Common myeloid progenitor, CD34-positive (primary cell): ENCODE results near the gene VWA3B.
A peak's percentile ranks its signal among the peaks of the same experiment; 100 is the strongest.

Source experiments
- CTCF ChIA-PET: fragments of 350-600 bp; sonication (Branson Sonifier 250); formaldehyde crosslinking; loops from one replicate; lab custom pipeline; 2021; ENCODE audit warnings: antibody characterized with exemption; lab: Charles Lee
- POLR2A ChIA-PET: fragments of 350-600 bp; sonication (Branson Sonifier 250); formaldehyde crosslinking; loops from one replicate; lab custom pipeline; 2021; ENCODE audit warnings: antibody characterized with exemption; lab: Charles Lee
- DNase-seq, 3 donors: peaks; one replicate each; pipeline versions ENCODE4 v3.0.0 to v3.0.0-alpha.2; 2013
- H3K27ac ChIP-seq, 2 experiments: 1 replicate in 1 of 2; 2 replicates in 1 of 2; pipeline ENCODE4 v1.7.0; 2013; ENCODE audit warnings: inconsistent platforms in 2 of 2, low read length in 2 of 2, mild to moderate bottlenecking in 2 of 2, low read depth in 1 of 2, moderate library complexity in 1 of 2; ENCODE audit not compliant: severe bottlenecking in 2 of 2, insufficient read depth in 1 of 2, poor library complexity in 1 of 2
- H3K27me3 ChIP-seq, 5 experiments: replicated peaks in 2 of 5; 1 replicate in 3 of 5; 2 replicates in 2 of 5; pipeline versions ENCODE4 v1.6.1 to v1.7.0; 2013; ENCODE audit warnings: low read length in 4 of 5, mild to moderate bottlenecking in 2 of 5, moderate library complexity in 2 of 5, inconsistent platforms in 1 of 5; ENCODE audit not compliant: insufficient read depth in 5 of 5, control insufficient read depth in 4 of 5
- H3K36me3 ChIP-seq, 4 experiments: 1 replicate in 2 of 4; 2 replicates in 2 of 4; pipeline versions ENCODE4 v1.6.1 to v1.7.0; 2013; ENCODE audit warnings: low read length in 3 of 4, control low read depth in 1 of 4, mild to moderate bottlenecking in 1 of 4; ENCODE audit not compliant: control insufficient read depth in 4 of 4, insufficient read depth in 4 of 4
- H3K4me1 ChIP-seq, 4 experiments: 1 replicate in 3 of 4; 2 replicates in 1 of 4; pipeline versions ENCODE4 v1.6.1 to v1.7.1; 2013; ENCODE audit warnings: low read length in 3 of 4, mild to moderate bottlenecking in 3 of 4, control low read depth in 1 of 4, inconsistent platforms in 1 of 4, moderate library complexity in 1 of 4; ENCODE audit not compliant: control insufficient read depth in 4 of 4, insufficient read depth in 4 of 4; ENCODE audit errors: control extremely low read depth in 1 of 4
- H3K4me3 ChIP-seq, 7 experiments: 1 replicate in 4 of 7; 2 replicates in 3 of 7; pipeline versions ENCODE4 v1.5.1 to v1.7.0; 2013; ENCODE audit warnings: mild to moderate bottlenecking in 7 of 7, low read length in 6 of 7, moderate library complexity in 6 of 7, inconsistent platforms in 2 of 7, low read depth in 2 of 7, control low read depth in 1 of 7; ENCODE audit not compliant: insufficient read depth in 4 of 7, control insufficient read depth in 1 of 7; ENCODE audit errors: extremely low read depth in 1 of 7
- H3K9me3 ChIP-seq, 5 experiments: 1 replicate in 4 of 5; 2 replicates in 1 of 5; pipeline versions ENCODE4 v1.6.1 to v1.7.1; 2013; ENCODE audit warnings: low read length in 4 of 5, mild to moderate bottlenecking in 2 of 5, inconsistent platforms in 1 of 5, low read depth in 1 of 5, moderate library complexity in 1 of 5; ENCODE audit not compliant: control insufficient read depth in 4 of 5, insufficient read depth in 2 of 5; ENCODE audit errors: control extremely low read depth in 1 of 5
- WGBS: methylation state at CpG from one replicate; pipeline ENCODE4 v1.1.5; 2013; ENCODE audit not compliant: insufficient coverage; 5-methylcytosine and 5-hydroxymethylcytosine counted together

VWA3B gene

DNA sequence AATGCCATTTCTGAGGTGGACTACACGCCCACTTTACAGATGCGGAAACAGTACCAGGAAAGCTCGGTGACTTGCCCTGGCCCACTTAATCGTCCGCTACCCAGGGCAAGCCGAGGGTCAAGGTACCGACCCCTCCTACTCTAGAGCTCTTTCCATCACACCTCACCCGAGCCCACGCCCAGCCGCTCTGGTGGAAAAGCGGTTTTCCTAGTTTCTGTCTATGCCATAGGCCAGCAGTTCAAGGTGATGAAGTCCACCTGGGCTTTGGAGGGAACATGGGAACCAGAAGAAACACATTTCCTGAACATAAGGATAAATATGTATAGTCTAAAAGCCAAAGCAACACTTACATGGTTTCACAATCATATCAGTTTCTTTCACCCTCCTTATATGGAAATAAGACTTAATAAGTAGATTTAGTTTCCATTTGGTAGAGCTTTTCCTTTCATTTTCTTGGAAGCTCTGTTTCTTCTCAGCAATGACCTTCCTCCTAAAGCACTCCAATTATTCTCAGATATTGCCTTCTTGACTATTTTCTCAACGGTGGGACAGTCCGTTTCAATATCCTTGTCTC, 567 bp downstream of the VWA3B start:
- no peak overlapping the region for H3K27ac ChIP-seq
- H3K9me3 ChIP-seq: no peaks in the 10 kb centered on the region
- POLR2A ChIA-PET: no interaction called here
- no peaks in the 10 kb centered on the region for H3K36me3 ChIP-seq
- CTCF ChIA-PET: interaction anchor here (1.0 kb wide), 1 partner anchor 26 kb away, joined by 3 read pairs; no protein-coding TSS in a partner anchor
- DNase-seq: peak in 2 of 3 donors; percentile 31 to 42
- H3K4me3 ChIP-seq: peak overlapping the region in 5 of 7 experiments; percentile 48 to 79 (median 66)
- peaks cover 2 to 45% (median 16%) of the 10 kb centered on the region in 4 experiments for H3K4me1 ChIP-seq
- 76% methylated on average over 6 of the region's 13 CpGs for WGBS
- H3K27me3 ChIP-seq: peaks cover 0 to 33% (median 7%) of the 10 kb centered on the region in 5 experiments

GRCh38 chr2:98088261-98088660, 1.3 kb downstream of the VWA3B start:
- DNase-seq: no peak
- no peaks in the 10 kb centered on the region for H3K9me3 ChIP-seq
- H3K36me3 ChIP-seq: no peaks in the 10 kb centered on the region
- H3K4me1 ChIP-seq: peaks cover 2 to 43% (median 16%) of the 10 kb centered on the region in 4 experiments
- WGBS: 93% methylated on average over 3 of the region's 5 CpGs
- H3K27me3 ChIP-seq: peaks cover 0 to 33% (median 7%) of the 10 kb centered on the region in 5 experiments
- POLR2A ChIA-PET: no interaction called here
- no peak overlapping the region for H3K4me3 ChIP-seq
- CTCF ChIA-PET: interaction anchor here (1.0 to 1.1 kb wide), 2 partner anchors 25 to 282 kb away, joined by 3 read pairs; no protein-coding TSS in a partner anchor
- H3K27ac ChIP-seq: no peak overlapping the region

DNA sequence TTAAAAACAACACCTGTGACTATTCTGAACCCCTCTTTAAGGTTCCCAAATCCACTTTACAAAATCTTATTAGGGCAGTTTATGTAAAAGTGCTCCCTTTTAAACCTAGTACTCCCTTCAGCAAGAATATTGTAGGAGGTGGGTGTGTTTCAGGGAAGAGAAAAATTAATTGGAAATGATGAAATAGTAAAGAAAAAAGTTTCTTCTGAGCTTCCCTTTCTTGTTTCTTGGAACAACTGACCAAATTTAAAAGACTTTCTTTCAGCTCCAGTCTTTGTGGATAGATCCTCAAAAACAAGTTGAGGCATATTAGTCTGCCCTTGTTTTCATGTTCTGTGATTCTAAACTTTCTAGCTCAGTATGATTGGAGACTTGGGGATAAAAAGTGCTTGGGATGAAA, 3.0 kb downstream of the VWA3B start:
- peaks cover 0 to under 1% (median 0%) of the 10 kb centered on the region in 5 experiments for H3K9me3 ChIP-seq
- POLR2A ChIA-PET: no interaction called here
- H3K27ac ChIP-seq: no peak overlapping the region
- H3K4me1 ChIP-seq: peaks cover 2 to 43% (median 16%) of the 10 kb centered on the region in 4 experiments
- no peak for DNase-seq
- no peak overlapping the region for H3K4me3 ChIP-seq
- H3K27me3 ChIP-seq: peaks cover 0 to 27% (median 7%) of the 10 kb centered on the region in 5 experiments
- CTCF ChIA-PET: no interaction called here
- H3K36me3 ChIP-seq: no peaks in the 10 kb centered on the region

DNA sequence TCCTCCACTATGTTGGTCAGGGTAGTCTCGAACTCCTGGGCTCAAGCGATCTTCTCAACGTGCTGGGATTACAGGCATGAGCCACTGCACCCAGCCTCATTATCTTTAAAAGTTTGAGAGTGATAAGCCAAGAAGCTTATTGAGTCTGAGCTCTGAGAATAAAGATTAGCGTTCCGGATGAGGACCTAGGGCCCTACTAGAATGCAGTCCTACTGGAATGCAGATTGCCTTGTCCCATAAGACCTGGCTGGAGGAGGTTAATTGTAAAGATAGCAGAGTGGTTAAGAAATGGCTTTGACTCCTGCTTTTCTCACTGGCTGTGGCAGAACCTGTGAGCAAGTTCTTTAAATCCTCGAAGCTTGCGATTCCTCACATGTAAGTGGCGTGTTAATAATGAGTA, 4.0 kb downstream of the VWA3B start:
- H3K27ac ChIP-seq: no peak overlapping the region
- peaks cover 0 to 4% (median 0%) of the 10 kb centered on the region in 5 experiments for H3K9me3 ChIP-seq
- ChIA-PET POLR2A (no interaction called here), CTCF (no interaction called here)
- H3K36me3 ChIP-seq: no peaks in the 10 kb centered on the region
- WGBS: 96% methylated on average over 7 of the region's 8 CpGs
- H3K4me1 ChIP-seq: peaks cover 2 to 43% (median 16%) of the 10 kb centered on the region in 4 experiments
- DNase-seq: no peak
- no peak overlapping the region for H3K4me3 ChIP-seq
- peaks cover 0 to 19% (median 2%) of the 10 kb centered on the region in 5 experiments for H3K27me3 ChIP-seq

- no peak overlapping the region for H3K27ac ChIP-seq
These were observed 4.8 kb downstream of the VWA3B start for GRCh38 chr2:98091738-98092137.

GRCh38 chr2:98093146-98093545, 6.2 kb downstream of the VWA3B start:
- no peak for DNase-seq
- peaks cover 0 to 11% (median 0%) of the 10 kb centered on the region in 5 experiments for H3K9me3 ChIP-seq
- 100% methylated on average over 1 of the region's 3 CpGs for WGBS
- H3K4me3 ChIP-seq: no peak overlapping the region
- no peaks in the 10 kb centered on the region for H3K27me3 ChIP-seq
- no peaks in the 10 kb centered on the region for H3K36me3 ChIP-seq
- no peak overlapping the region for H3K27ac ChIP-seq
- CTCF ChIA-PET: no interaction called here
- POLR2A ChIA-PET: no interaction called here
- H3K4me1 ChIP-seq: peaks cover 0 to 24% (median 5%) of the 10 kb centered on the region in 4 experiments

More at GRCh38 chr2:98091738-98092137, 4.8 kb downstream of the VWA3B start:
- ChIA-PET CTCF (no interaction called here), POLR2A (no interaction called here)
- Histone ChIP-seq H3K4me1 (peaks cover 2 to 37% (median 12%) of the 10 kb centered on the region in 4 experiments), H3K4me3 (no peak overlapping the region), H3K27me3 (peaks cover 0 to 12% (median 2%) of the 10 kb centered on the region in 5 experiments), H3K9me3 (peaks cover 0 to 4% (median 0%) of the 10 kb centered on the region in 5 experiments), H3K36me3 (no peaks in the 10 kb centered on the region)
- DNase-seq: peak in 2 of 3 donors; percentile 44 to 45
- WGBS: no CpG with 5 or more reads among the region's 1 CpG

GRCh38 chr2:98093611-98094010, 6.6 kb downstream of the VWA3B start:
- Histone ChIP-seq H3K27me3 (no peaks in the 10 kb centered on the region), H3K9me3 (peaks cover 0 to 12% (median 0%) of the 10 kb centered on the region in 5 experiments), H3K4me3 (no peak overlapping the region), H3K36me3 (no peaks in the 10 kb centered on the region), H3K4me1 (peaks cover 0 to 22% (median 5%) of the 10 kb centered on the region in 4 experiments), H3K27ac (no peak overlapping the region)
- no peak for DNase-seq
- ChIA-PET POLR2A (no interaction called here), CTCF (no interaction called here)
- no CpG with 5 or more reads among the region's 5 CpGs for WGBS
